Mononuclear cell (primary cell): Measurements from ENCODE around the gene SLC25A13. TPM values are rescaled to one million over a fixed set of nuclear protein-coding genes. Genes with fewer than 3 reads are reported as not detected.

Source experiments
- H3K27me3 ChIP-seq: 2 replicates; pipeline ENCODE4 v1.6.0; 2011; ENCODE audit warnings: low read length, control low read depth; ENCODE audit not compliant: insufficient read depth
- H3K4me1 ChIP-seq: 2 replicates; pipeline ENCODE4 v1.5.1; 2011; ENCODE audit warnings: mild to moderate bottlenecking, low read length, control low read depth; ENCODE audit not compliant: insufficient read depth
- H3K4me3 ChIP-seq: 2 replicates; pipeline ENCODE4 v1.5.1; 2011; ENCODE audit warnings: mild to moderate bottlenecking, low read length, moderate library complexity
- H3K9me3 ChIP-seq: 2 replicates; pipeline ENCODE4 v1.5.1; 2011; ENCODE audit warnings: low read depth, mild to moderate bottlenecking, control low read depth, low read length
- total RNA-seq: library from RNA; depleted of rRNA; stranded (reverse); fragments of >200 nt; gene quantifications from one replicate; pipeline ENCODE4 v1.2.3, GENCODE V29; 2012

SLC25A13 gene
- total RNA-seq, 1 donor: 23.8 TPM

DNA sequence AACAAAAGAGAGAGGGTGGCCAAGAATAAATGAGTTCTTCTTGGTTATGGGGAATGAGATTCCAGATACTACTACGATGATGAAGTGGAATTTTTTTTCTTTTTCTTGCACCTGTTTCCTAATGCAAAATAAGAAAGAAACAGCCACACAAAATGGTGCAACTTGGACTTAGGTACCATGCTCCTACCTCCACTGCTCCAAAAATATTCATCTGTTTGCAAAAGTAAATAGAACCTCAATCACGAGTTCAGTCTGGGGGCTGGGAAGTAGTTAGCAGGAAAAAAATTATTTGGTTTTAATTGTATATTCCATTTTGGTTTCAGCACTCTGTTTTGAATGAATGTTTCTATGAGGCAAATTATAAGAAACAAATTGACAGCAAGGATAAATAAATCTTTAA, 73.5 kb downstream of the SLC25A13 start:
- Histone ChIP-seq H3K4me3 (no peak overlapping the region), H3K4me1 (peaks cover 5% of the 10 kb centered on the region), H3K9me3 (no peaks in the 10 kb centered on the region), H3K27me3 (no peaks in the 10 kb centered on the region)

DNA sequence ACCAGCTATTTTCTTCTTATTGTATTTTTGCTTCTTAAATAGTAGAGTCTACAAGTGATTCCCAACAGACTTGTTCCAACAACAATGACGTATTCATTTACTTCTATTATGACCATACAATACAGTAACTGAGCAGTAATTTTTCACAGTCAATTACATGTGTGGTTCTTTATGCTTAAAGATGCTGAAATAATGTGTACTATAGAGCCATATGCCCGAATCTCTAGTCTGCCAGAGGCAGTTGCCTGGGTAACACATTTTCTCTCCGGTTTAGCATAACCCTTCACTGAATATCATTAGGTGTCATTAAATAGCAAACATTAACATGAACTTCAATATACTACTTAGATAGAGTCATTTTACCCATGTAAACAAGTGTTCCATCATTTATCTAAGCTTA, 75.0 kb downstream of the SLC25A13 start:
- Histone ChIP-seq H3K9me3 (no peaks in the 10 kb centered on the region), H3K27me3 (no peaks in the 10 kb centered on the region), H3K4me1 (peaks cover 5% of the 10 kb centered on the region), H3K4me3 (no peak overlapping the region)

GRCh38 chr7:96244992-96245292, 77.0 kb downstream of the SLC25A13 start:
- no peaks in the 10 kb centered on the region for H3K9me3 ChIP-seq
- no peaks in the 10 kb centered on the region for H3K27me3 ChIP-seq
- H3K4me3 ChIP-seq: no peak overlapping the region
- no peaks in the 10 kb centered on the region for H3K4me1 ChIP-seq

- Histone ChIP-seq H3K27me3 (no peaks in the 10 kb centered on the region), H3K4me1 (no peaks in the 10 kb centered on the region), H3K9me3 (no peaks in the 10 kb centered on the region), H3K4me3 (no peak overlapping the region)
These were observed 77.5 kb downstream of the SLC25A13 start for GRCh38 chr7:96244244-96244991.

GRCh38 chr7:96243241-96243640, 78.7 kb downstream of the SLC25A13 start:
- no peak overlapping the region for H3K4me3 ChIP-seq
- H3K9me3 ChIP-seq: no peaks in the 10 kb centered on the region
- H3K27me3 ChIP-seq: no peaks in the 10 kb centered on the region
- H3K4me1 ChIP-seq: no peaks in the 10 kb centered on the region

DNA sequence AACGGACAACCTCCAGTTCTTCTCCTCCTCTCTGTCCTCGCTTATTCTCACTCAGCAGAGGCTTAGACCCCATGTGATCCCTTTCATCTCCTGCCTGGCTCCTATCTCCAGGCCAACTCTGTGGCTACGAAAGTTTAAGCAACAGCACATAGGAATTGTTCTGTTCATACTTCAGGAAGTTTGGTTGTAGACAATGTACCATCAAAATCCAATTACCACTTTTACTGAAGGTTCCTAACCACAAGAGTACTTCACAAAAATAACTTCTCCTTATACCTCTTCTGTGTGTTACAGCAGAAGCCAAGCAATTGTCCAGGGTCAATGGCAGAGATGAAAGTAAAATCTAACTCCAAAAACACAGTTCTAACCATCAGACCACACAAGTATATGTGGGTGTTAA, 80.0 kb downstream of the SLC25A13 start:
- Histone ChIP-seq H3K27me3 (no peaks in the 10 kb centered on the region), H3K4me3 (no peak overlapping the region), H3K4me1 (no peaks in the 10 kb centered on the region), H3K9me3 (no peaks in the 10 kb centered on the region)

DNA sequence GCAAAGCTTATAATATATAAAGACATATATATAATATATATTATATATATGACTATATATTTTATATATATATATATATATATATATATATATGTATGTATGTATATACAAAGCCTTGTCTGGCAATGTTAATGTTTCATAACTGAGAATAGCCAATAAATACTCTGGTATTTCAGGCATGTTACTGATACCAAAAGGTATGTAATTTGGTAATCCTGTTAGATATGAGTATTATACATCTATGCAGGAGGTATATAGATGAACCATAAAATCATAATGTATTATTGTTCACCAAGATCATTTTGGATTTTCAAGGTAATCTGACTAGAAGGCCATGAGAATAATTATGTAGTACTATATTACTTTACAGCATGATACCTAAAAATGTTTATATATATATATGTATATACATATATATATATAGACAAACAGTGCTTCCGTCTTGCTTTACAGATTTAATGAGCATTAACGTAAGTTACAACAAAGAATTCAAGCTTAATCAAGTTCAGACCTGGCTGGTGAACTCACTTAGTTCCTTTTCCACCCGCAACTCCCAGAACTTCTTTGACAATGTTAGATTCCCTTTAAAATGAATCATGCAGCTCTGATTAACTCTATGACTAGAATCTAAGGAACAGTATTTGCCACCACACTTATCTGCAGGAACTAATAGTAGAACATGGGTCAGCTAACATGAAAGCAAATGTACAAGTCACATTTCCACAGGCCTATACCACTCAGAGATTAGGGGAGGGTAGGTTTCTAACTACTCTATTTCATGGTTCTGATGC, 82.7 kb downstream of the SLC25A13 start:
- no peaks in the 10 kb centered on the region for H3K9me3 ChIP-seq
- H3K4me1 ChIP-seq: no peaks in the 10 kb centered on the region
- H3K4me3 ChIP-seq: no peak overlapping the region
- H3K27me3 ChIP-seq: no peaks in the 10 kb centered on the region

GRCh38 chr7:96238474-96238873, 83.4 kb downstream of the SLC25A13 start:
- Histone ChIP-seq H3K27me3 (no peaks in the 10 kb centered on the region), H3K4me3 (no peak overlapping the region), H3K4me1 (no peaks in the 10 kb centered on the region), H3K9me3 (no peaks in the 10 kb centered on the region)

DNA sequence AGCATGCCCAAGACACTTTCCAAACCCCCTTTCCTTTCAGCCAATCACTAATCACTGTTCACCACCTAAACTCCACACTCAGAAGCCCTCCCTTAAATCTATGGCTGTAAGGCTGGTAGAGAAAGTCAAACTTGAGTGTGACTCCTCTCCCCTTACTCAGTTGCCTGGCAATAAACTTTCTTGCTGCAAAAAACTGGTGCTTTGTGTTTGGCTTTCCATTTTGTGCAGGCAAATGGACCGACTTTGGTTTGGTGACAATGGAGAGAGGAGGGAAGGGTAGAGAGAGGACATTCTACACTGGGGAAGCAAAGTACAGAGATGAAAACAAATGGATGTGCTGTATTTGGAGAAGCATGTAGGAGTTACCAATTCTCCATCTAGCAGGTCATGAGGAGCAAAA, 84.9 kb downstream of the SLC25A13 start:
- Histone ChIP-seq H3K4me1 (no peaks in the 10 kb centered on the region), H3K4me3 (no peak overlapping the region), H3K9me3 (no peaks in the 10 kb centered on the region), H3K27me3 (no peaks in the 10 kb centered on the region)

- Histone ChIP-seq H3K4me1 (no peaks in the 10 kb centered on the region), H3K4me3 (no peak overlapping the region), H3K27me3 (no peaks in the 10 kb centered on the region), H3K9me3 (no peaks in the 10 kb centered on the region)
These were observed 85.5 kb downstream of the SLC25A13 start for GRCh38 chr7:96236198-96237039.

GRCh38 chr7:96235281-96235680, 86.6 kb downstream of the SLC25A13 start:
- Histone ChIP-seq H3K4me1 (no peaks in the 10 kb centered on the region), H3K9me3 (no peaks in the 10 kb centered on the region), H3K27me3 (no peaks in the 10 kb centered on the region), H3K4me3 (no peak overlapping the region)

DNA sequence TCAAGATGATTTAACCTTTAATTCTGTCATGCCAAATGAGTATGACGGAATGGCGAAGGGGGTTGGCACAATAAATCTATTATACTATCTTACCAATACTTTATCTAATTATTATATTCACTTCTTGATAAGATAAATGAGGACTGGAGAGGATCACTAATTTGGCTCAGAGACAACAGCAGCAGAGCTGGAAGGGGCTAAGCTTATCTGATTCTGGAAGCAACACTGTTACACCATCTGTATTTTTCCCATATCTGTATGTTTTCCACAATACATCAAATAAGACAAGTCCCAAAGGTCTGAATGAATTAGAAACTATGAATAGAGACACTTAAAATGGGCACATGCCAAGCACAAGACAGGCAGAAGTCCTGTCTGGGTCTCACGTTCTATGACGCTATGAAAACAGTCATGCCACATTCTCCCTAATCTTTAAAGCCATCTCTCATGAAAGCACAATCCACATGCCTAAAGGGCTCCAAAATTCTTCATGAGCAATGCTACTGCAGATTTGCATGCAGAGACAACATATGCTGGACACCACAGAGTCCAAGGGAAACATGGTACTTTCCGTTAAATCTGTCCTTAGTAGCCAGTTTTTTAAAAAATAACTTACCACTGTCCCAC, 88.3 kb downstream of the SLC25A13 start:
- Histone ChIP-seq H3K4me1 (no peaks in the 10 kb centered on the region), H3K9me3 (no peaks in the 10 kb centered on the region), H3K4me3 (no peak overlapping the region), H3K27me3 (no peaks in the 10 kb centered on the region)

GRCh38 chr7:96233084-96233483, 88.8 kb downstream of the SLC25A13 start:
- H3K4me1 ChIP-seq: no peaks in the 10 kb centered on the region
- H3K9me3 ChIP-seq: no peaks in the 10 kb centered on the region
- H3K4me3 ChIP-seq: no peak overlapping the region
- no peaks in the 10 kb centered on the region for H3K27me3 ChIP-seq

- H3K9me3 ChIP-seq: no peaks in the 10 kb centered on the region
- no peak overlapping the region for H3K4me3 ChIP-seq
- H3K27me3 ChIP-seq: no peaks in the 10 kb centered on the region
- no peaks in the 10 kb centered on the region for H3K4me1 ChIP-seq
These were observed 93.1 kb downstream of the SLC25A13 start for GRCh38 chr7:96228760-96229159.

DNA sequence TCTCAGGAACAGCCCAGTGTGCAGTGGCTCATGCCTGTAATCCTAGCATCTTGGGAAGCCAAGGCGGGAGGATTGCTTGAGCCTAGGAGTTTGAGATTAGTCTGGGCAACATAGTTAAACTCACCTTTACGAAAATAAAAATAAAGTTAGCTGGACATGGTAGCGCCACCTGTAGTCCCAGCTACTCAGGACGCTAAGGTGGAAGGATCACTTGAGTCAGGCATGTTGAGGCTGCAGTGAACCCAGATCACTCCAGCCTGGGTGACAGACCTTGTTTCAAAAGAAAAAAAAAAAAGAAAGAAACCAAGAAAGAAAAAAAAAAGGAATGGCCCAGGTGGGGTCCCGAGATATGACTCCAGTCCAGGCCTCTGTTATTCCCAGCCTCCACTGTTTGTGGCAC, 96.6 kb downstream of the SLC25A13 start:
- no peaks in the 10 kb centered on the region for H3K27me3 ChIP-seq

More for the DNA sequence above, 96.6 kb downstream of the SLC25A13 start:
- Histone ChIP-seq H3K4me3 (no peak overlapping the region), H3K4me1 (no peaks in the 10 kb centered on the region), H3K9me3 (no peaks in the 10 kb centered on the region)
